GM19099 (cell line): Measurements from ENCODE around the gene TMPRSS11D.

Source experiments
- POLR2A ChIP-seq: IDR thresholded peaks from 3 replicates; pipeline ENCODE4 v1.6.1; 2011; ENCODE audit warnings: low read depth; ENCODE audit not compliant: insufficient read length; ENCODE audit errors: extremely low read depth

TMPRSS11D gene

DNA sequence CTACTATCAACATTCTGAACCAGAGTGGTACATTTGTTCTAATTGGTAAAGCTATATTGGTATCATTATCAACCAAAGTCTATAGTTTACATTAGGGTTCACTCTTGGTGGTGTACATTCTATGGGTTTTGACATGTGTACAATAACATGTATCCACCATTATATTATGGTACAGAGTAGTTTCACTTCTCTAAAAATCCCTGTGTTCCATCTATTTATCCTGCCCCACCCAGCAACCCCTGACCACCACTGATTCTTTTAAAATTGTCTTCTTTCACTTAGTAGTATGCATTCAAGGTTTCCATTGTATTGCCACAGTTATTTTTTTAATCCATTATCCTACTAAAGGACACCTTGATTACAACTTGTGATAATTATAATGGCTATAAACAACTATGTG lies 15.3 kb upstream of the TMPRSS11D start:
- no peak for TF ChIP-seq POLR2A

DNA sequence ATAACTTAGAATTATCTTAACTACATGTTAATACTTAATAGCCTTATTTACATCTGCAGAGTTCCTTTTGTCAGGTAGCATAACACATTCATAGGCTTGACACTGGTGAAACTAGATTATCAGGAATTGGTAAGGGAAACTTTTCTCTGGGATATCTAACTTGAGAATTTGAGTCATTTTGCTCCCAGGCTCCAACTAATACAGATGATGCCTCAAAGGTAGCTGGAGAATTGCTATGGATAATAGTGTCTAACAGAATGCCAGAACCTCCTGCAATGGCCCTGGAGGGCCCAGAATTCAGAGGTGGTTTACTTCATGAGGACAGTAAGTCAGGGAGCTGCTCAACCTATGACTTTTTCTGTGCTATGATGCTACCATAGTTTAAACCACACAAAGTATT lies 13.9 kb upstream of the TMPRSS11D start:
- TF ChIP-seq POLR2A: no peak

DNA sequence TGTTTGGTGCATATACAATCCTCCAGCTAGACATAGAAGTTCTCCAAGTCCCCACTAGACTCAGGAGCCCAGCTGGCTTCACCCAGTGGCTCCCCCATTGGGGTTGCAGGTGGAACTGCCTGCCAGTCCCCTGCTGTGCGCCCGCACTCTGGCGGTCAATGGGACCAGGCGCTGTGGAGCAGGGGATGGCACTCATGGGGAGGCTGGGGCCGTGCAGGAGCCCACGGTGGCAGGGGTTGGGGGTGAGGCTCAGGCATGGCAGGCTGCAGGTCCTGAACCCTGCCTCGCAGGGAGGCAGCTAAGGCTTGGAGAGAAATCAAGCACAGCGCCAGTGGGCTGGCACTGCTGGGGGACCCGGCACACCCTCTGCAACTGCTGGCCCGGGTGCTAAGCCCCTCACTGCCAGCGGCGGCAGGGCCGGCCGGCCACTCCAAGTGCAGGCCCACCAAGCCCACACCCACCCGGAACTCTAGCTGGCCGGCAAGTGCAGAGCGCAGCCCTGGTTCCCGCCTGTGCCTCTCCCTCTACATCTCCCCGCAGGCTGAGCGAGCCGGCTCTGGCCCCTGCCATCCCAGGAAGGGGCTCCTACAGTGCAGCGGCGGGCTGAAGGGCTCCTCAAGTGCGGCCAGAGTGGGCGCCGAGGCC lies 12.7 kb upstream of the TMPRSS11D start:
- no peak for TF ChIP-seq POLR2A

DNA sequence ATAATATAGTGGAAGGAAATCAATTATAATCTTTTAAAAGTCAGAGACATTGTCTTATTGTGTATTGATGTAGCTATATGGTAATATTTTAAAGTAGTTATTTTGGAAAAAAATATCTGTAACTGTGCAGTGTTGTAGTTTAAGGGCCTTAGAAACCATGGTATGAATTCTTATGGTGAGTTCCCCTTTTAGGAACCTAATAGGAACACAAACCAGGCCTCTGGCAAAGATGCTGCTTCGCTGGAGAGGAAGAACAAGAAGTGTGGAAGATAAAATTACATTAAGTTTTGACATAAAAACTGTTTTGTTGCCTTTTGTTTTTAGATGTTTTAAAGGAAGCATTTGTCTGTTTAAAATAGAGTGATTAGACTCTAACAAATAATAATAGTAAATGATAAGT lies 10.9 kb upstream of the TMPRSS11D start:
- no peak for TF ChIP-seq POLR2A

DNA sequence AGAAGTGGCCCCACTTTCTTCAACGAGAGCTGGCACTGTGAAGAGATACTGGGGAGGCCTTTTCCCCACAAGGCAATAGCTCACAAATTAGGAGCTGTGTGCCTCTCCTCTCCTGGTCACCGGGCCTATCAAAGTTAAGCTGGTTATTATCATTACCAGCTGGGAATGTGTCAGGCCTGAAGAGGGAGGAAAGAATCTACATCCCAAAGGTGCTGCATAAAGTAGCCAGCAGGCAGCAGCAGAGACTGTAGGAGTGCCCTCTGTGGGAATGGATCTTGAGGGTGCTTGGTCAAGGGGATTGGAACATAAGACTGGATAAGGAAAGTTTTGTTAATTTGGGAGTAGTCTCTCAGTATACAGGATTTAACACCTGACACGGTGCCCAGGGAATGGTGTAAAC lies 9.1 kb upstream of the TMPRSS11D start:
- TF ChIP-seq POLR2A: no peak

DNA sequence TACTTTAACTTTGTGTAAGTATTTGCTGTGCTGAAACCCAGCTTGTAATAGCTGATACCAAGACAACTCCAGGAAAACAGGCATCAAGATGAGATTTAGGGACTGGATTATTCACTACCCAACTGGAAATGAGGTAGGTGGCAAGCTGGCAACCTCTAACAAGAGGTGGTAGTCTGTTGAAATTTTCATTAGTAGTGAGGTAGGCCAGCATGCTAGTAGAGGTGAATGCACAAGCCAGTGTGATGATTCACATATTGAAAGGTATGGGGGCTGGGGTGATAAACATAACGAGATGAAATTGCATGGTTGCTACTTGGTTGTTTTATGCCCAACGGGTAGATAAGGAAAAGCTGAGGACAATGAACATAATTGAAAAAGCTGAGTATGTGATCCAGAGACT lies 8.5 kb upstream of the TMPRSS11D start:
- TF ChIP-seq POLR2A: no peak

DNA sequence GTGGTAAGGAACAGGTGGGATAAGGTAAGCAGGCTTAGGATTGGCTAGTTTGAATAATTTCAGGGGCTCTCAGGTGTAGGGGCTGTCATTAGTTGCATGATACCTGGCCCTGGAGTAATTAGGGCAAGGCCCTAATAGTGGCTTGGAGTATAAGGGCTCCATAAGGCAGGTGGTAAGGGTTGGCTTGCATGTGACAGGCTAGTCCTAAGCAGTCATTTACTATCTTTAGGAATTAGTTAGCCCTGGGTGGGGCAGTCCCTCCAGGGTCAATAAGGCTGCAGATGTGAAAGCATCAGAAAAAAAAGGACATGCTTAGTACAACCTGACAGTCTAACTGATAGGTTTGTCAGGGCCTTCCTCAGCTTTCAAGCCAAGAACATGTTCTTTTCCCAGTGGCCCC lies 7.8 kb upstream of the TMPRSS11D start:
- TF ChIP-seq POLR2A: no peak

DNA sequence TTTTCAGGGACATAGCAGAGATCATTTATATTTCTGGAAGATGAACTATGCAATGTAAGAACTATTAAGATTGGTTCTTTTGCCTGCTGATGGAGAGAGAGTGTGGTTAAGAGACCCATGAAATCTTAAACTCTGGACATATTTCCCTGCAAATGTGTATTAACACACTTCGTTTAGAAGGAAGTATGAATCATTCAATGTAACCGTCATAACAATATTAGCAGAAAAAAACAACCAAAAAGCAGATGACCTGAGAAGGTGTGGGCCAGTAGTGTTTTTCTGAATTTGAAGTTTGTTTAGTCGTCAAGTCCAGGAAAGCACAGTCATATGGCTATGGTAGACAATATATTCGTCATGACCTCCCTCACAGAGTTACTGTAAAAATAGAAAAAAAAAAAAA lies 2.5 kb upstream of the TMPRSS11D start:
- TF ChIP-seq POLR2A: no peak

DNA sequence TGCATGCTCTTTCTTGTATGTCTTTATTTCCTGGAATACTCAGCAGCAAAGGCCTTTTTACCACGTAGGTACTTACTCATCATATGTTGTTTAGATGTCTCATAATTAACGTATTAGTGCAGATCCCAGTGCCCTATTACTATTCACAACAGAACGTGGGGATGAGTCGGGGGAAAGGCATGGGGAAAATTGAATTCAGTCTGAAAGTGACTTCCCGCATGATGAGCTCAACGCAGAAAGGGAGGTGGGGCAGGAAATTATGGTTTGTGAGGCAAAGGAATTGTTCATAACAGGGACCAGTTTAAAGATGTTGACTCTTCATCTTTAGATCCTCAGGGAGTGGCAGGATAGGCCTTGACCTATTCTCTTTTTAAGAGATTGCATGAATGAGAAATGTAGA lies 2.0 kb upstream of the TMPRSS11D start:
- no peak for TF ChIP-seq POLR2A

DNA sequence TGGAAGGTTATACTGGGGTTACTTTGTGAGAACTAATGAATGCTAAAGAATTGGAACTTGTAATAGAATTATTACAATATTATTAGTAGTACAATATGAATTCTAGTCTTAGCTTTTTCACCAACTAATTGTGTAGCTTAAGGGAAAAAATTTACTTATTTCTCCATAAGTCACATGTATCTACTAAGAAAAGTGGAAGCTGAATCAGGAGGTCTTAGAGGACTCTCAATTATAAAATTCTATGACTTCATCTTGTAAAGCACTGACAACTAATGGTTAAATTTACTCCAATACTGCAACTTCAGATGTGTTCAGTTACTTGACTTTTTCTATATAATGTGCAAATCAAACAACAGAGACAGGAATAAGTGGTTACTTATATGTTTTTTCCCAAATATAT lies 899 bp upstream of the TMPRSS11D start:
- TF ChIP-seq POLR2A: no peak

DNA sequence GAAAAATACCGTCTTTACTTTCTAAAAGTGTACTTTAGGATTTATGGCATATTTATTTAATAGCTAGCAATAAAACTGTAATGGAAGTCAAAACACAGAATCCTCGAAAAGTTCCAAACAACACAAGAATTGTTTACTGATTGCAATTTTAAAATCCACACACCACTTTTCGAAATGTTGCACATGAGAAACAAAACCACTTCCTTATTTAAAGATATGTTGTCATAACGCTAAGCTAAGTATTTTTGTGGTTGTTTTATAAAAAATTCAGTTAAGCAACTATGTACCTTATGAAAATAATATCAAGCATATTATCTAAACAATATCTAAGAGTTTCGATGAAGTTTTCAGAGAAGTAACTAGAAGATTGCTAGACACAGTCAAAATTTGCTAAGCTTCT lies 344 bp downstream of the TMPRSS11D start:
- TF ChIP-seq POLR2A: no peak

DNA sequence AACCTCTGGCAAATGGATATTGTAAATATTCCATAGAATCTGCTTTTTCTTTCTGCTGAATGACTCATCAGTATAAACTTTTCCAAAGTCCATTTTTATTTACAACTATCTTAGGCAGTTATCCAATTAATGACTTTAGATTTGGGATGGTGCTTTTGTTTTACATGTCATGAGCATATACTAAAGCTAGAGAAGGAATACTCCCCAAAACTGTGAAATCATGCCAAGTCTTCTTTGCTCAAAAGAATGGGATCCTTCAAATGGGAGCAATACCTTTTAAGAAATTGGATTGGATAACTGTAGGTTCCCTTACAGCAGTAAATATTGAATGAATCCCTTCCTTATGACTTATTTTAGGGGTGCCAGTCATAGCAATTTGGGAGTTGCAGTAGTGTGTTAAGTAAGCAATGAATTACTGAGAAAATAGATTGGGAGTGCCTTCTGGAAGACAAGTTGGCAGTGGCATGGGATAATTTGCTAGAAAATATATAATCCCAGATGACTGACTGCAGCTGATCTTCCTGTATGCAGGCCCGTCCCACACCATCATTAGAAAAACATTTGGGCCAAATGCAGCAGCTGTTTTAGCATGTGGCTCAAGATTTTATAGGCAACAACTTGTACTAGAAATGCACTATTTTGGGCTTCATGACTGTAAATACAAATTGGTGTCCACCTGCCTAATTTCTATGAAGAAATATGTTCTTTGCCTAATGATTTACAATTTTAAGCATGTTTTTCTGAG lies 2.8 kb downstream of the TMPRSS11D start:
- TF ChIP-seq POLR2A: no peak

DNA sequence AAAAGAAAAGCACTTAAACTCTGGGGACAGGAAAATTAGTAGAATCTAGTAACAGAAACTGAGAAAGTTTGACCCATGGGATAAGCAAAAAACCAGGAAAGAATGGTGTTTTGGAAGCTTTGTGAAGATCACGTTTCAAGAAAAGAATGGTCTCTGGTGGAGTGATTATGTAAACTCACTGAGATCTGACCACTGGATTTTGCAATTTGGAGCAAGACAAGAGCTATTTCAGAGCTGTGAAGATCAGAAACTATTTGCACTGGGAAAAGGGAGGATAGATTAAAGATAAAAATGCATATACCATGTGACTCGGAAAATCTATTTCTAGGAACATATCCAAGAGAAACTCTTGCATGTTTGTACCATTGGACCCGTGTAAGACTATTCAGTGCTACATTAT lies 4.3 kb downstream of the TMPRSS11D start:
- no peak for TF ChIP-seq POLR2A

DNA sequence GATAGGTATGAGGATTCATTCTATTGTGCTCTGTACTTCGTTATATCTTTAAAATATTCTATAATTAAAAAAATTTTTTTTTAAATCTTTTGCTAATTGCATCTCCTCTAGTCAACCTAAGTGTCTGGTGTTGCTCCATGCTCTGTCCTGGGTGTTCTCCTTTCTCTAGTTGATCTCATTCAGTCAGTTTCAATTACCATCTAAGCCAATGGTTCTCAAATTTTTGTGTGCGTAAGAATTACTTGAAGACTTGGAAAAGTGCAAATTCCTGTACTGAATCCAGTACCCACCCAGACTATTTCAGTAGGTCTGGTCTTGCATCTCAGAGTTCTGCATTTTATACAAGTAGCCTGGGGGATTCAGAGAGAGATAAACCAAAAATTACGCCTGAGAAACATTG lies 6.7 kb downstream of the TMPRSS11D start:
- no peak for TF ChIP-seq POLR2A

DNA sequence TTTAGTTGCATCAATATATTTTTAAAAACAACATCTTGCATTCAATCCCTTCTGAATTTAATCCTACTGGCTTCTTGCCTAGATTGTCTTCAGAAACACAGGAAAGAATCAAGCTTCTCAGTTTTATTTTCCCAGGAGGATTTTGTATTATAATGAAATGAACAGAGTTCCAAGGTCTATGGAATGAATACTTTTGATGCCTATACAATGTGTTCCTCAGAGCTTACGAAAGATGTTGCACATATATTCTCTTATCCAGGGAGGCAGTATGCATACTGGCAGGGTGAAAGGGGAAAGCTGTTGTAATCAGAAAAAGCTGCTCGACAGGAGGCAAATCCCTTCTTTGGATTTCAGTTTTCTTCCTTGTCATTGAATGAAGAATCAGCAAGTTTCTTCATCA lies 8.8 kb downstream of the TMPRSS11D start:
- TF ChIP-seq POLR2A: no peak

DNA sequence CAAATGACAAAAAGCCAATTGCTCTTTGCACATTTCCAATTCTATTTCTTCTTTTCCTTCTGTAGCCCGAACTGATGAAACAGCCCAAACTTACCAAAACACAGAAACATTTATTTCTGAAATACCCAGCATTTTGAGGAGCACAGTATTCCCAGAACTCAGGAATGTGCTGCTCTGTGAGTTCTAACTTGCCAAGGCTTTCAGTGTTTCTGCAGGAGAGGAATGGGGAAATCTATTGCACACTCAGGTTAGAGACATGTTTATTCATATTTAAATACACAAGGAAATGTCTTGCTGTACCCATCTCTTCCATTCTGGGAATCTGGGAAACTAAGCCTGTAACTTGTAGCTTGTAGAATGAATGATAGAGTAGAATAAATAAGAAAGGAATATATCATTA lies 10.7 kb downstream of the TMPRSS11D start:
- no peak for TF ChIP-seq POLR2A

DNA sequence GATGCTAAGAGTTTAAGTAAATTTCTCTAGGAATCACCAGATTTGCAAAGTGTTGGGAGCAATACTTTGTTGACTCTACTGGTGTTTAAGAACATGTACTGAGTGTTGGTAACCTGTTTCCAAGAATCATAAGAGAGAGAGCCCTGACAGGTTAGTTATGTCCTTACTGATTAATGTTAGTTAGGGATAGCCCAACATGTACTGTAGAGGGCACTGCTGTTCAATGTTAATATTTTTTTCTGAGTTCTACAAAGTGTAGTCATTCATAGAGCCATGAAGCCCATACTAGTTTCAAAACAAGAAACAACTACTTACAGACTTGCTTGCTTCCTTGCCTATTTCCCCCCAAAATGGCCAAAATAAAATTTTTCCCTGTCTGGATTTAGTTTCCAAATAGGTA lies 11.9 kb downstream of the TMPRSS11D start:
- TF ChIP-seq POLR2A: no peak
